CD4-positive, alpha-beta T cell (primary cell): Measurements from ENCODE around the gene PPP1R17. TPM values are rescaled to one million over a fixed set of nuclear protein-coding genes. Genes with fewer than 3 reads are reported as not detected.

Experiments
- ATAC-seq: fragments of 200-7000 bp; cut with Tn5 transposase; one replicate; pipeline ENCODE4 v1.10.0; 2022; ENCODE audit warnings: mild to moderate bottlenecking; ENCODE audit not compliant: poor library complexity
- CTCF ChIA-PET: fragments of 350-600 bp; sonication (Branson Sonifier 250); formaldehyde crosslinking; loops from one replicate; lab custom pipeline; 2021; ENCODE audit warnings: antibody characterized with exemption, inconsistent platforms; lab: Charles Lee
- POLR2A ChIA-PET: fragments of 350-600 bp; sonication (Branson Sonifier 250); formaldehyde crosslinking; loops from one replicate; lab custom pipeline; 2021; ENCODE audit warnings: antibody characterized with exemption, inconsistent platforms; lab: Charles Lee
- DNase-seq, 14 experiments: peaks; one replicate each; pipeline ENCODE4 v3.0.0-alpha.2; 2013 to 2020; ENCODE audit warnings: mixed read lengths in 2 of 14
- H3K27ac ChIP-seq, 2 donors: one replicate each; pipeline versions ENCODE4 v1.5.1 to v1.7.0; 2013; ENCODE audit warnings: low read length in 2 of 2, low read depth in 1 of 2, mild to moderate bottlenecking in 1 of 2
- H3K27me3 ChIP-seq, 2 experiments: 1 replicate in 1 of 2; 2 replicates in 1 of 2; pipeline versions ENCODE4 v1.6.1 to v1.7.0; 2013; ENCODE audit warnings: low read length in 2 of 2, control low read depth in 1 of 2, mild to moderate bottlenecking in 1 of 2, moderate library complexity in 1 of 2; ENCODE audit not compliant: insufficient read depth in 2 of 2, control insufficient read depth in 1 of 2
- H3K36me3 ChIP-seq: one replicate; pipeline ENCODE4 v1.6.1; 2013; ENCODE audit warnings: low read length, control low read depth; ENCODE audit not compliant: insufficient read depth
- H3K4me1 ChIP-seq: one replicate; pipeline ENCODE4 v1.6.1; 2013; ENCODE audit warnings: low read length, control low read depth; ENCODE audit not compliant: insufficient read depth
- H3K4me3 ChIP-seq: one replicate; pipeline ENCODE4 v1.5.1; 2013; ENCODE audit warnings: mild to moderate bottlenecking, low read length, moderate library complexity
- H3K9me3 ChIP-seq, 2 experiments: 1 replicate in 1 of 2; 2 replicates in 1 of 2; pipeline versions ENCODE4 v1.6.1 to v1.7.0; 2013; ENCODE audit warnings: low read length in 2 of 2, mild to moderate bottlenecking in 2 of 2, control low read depth in 1 of 2, moderate library complexity in 1 of 2; ENCODE audit not compliant: control insufficient read depth in 1 of 2, insufficient read depth in 1 of 2
- H3K27ac Mint-ChIP-seq: one replicate; pipeline ENCODE4 v1.8.0; 2020; ENCODE audit warnings: mixed read lengths
- H3K27me3 Mint-ChIP-seq: one replicate; pipeline ENCODE4 v1.8.0; 2021; ENCODE audit warnings: mixed read lengths
- H3K36me3 Mint-ChIP-seq: one replicate; pipeline ENCODE4 v1.8.0; 2021; ENCODE audit warnings: low read depth, mixed read lengths
- H3K4me1 Mint-ChIP-seq: one replicate; pipeline ENCODE4 v1.8.0; 2021; ENCODE audit warnings: low read depth, mixed read lengths
- H3K4me3 Mint-ChIP-seq: one replicate; pipeline ENCODE4 v1.8.0; 2020; ENCODE audit warnings: mild to moderate bottlenecking, mixed read lengths
- H3K9me3 Mint-ChIP-seq: one replicate; pipeline ENCODE4 v1.8.0; 2020; ENCODE audit warnings: mixed read lengths
- CTCF ChIP-seq: fragments of 200-600 bp; IDR thresholded peaks from one replicate; pipeline ENCODE4 v1.8.0; 2022; ENCODE audit warnings: antibody characterized with exemption, mild to moderate bottlenecking
- intact Hi-C, 2 experiments: fragments of 100-400 bp; cut with DNase I in 1 of 2; cut with micrococcal nuclease in 1 of 2; formaldehyde crosslinking; loops; one replicate each; pipeline versions ENCODE4 v1.15.1 to v1.9.0; 2023 to 2025; cut with DNase I, micrococcal nuclease
- total RNA-seq, 174 experiments: library from RNA in 2 of 174; stranded (reverse) in 2 of 174; gene quantifications; one replicate each; pipeline ENCODE4 v1.2.3 and lab custom pipeline; 2021 to 2026

The PPP1R17 gene
- total RNA-seq, 2 experiments from 2014 or later: not detected

GRCh38 chr7:31648880-31649279, 38.1 kb upstream of the PPP1R17 start:
- Histone ChIP-seq H3K27ac (no peak overlapping the region), H3K4me3 (no peak overlapping the region), H3K36me3 (no peaks in the 10 kb centered on the region), H3K9me3 (peaks cover 0 to 3% of the 10 kb centered on the region in 2 experiments), H3K27me3 (no peaks in the 10 kb centered on the region), H3K4me1 (no peaks in the 10 kb centered on the region)
- CTCF ChIA-PET: no interaction called here
- H3K4me1 Mint-ChIP-seq: no peaks in the 10 kb centered on the region
- H3K36me3 Mint-ChIP-seq: no peaks in the 10 kb centered on the region
- no peak for TF ChIP-seq CTCF
- H3K27ac Mint-ChIP-seq: no peak overlapping the region
- intact Hi-C loops: no loop called here
- no peak for ATAC-seq
- POLR2A ChIA-PET: no interaction called here
- H3K27me3 Mint-ChIP-seq: peaks cover 4% of the 10 kb centered on the region
- no peaks in the 10 kb centered on the region for H3K9me3 Mint-ChIP-seq
- H3K4me3 Mint-ChIP-seq: no peak overlapping the region
- no peak for DNase-seq

GRCh38 chr7:31651234-31652062, 35.6 kb upstream of the PPP1R17 start:
- Histone ChIP-seq H3K9me3 (peaks cover 0 to 3% of the 10 kb centered on the region in 2 experiments), H3K4me3 (no peak overlapping the region), H3K4me1 (no peaks in the 10 kb centered on the region), H3K27ac (no peak overlapping the region), H3K27me3 (no peaks in the 10 kb centered on the region), H3K36me3 (no peaks in the 10 kb centered on the region)
- H3K27me3 Mint-ChIP-seq: no peaks in the 10 kb centered on the region
- intact Hi-C loops: no loop called here
- ChIA-PET CTCF (no interaction called here), POLR2A (no interaction called here)
- H3K9me3 Mint-ChIP-seq: no peaks in the 10 kb centered on the region
- H3K27ac Mint-ChIP-seq: no peak overlapping the region
- H3K4me3 Mint-ChIP-seq: no peak overlapping the region
- no peaks in the 10 kb centered on the region for H3K36me3 Mint-ChIP-seq
- DNase-seq (no peak), ATAC-seq (no peak)
- H3K4me1 Mint-ChIP-seq: no peaks in the 10 kb centered on the region
- no peak for TF ChIP-seq CTCF

- intact Hi-C loops: no loop called here
- Mint-ChIP-seq H3K27ac (no peak overlapping the region), H3K4me1 (no peaks in the 10 kb centered on the region), H3K4me3 (no peak overlapping the region), H3K36me3 (no peaks in the 10 kb centered on the region), H3K27me3 (no peaks in the 10 kb centered on the region), H3K9me3 (no peaks in the 10 kb centered on the region)
- Histone ChIP-seq H3K4me1 (no peaks in the 10 kb centered on the region), H3K9me3 (peaks cover 0 to 3% of the 10 kb centered on the region in 2 experiments), H3K4me3 (no peak overlapping the region), H3K27me3 (no peaks in the 10 kb centered on the region), H3K27ac (no peak overlapping the region), H3K36me3 (no peaks in the 10 kb centered on the region)
- no peak for ATAC-seq
- TF ChIP-seq CTCF: no peak
- ChIA-PET POLR2A (no interaction called here), CTCF (no interaction called here)
- no peak for DNase-seq
These were observed 35.0 kb upstream of the PPP1R17 start for GRCh38 chr7:31652063-31652326.
